ENCODE measurements around the gene EEF2K. TPM values are rescaled to one million over a fixed set of nuclear protein-coding genes. Genes with fewer than 3 reads are reported as not detected.

Gene EEF2K
- polyA plus RNA-seq, 1 experiment = 9.6 TPM

DNA sequence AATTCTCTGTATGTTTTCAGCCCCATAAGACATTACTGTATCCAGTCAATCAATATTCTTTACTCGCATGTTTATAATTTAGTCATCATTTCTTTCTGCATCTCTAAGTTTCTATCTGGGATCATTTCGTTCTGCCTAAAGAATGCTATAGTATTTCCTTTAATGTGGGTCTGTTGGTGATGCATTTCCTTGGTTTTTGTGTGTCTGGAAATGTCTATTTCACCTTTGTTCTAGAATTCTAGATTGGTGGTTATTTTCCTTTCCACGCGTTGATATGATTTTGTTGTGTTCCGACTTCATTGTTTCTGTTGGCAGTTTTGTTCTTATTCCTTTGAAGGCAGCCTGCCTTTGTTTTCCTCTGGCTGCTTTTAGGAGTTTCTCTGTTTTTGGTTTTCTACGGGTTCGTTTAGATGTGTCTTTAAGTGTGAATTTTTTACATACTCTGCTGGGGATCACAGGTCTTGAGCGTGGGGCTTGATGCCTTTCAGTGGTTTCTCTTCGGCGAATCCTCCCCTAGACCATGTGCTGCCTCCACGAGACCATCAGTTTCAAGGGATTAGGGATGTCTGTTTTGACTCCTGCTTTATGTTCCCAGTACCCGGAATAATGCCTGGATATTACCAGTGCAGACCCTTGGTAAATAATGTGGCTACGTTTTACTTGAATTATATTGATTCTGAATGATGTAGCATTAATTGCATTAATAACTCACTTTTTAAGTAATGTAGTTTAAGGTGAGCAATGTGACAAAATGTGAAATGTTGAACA is 114.7 kb downstream of the EEF2K start:
- no peaks in the 10 kb centered on the region; the same call in 1 of the 2 replicates for H3K9me3 ChIP-seq (ENCODE audit: control insufficient read depth, insufficient read depth, low read length)
- H3K4me3 ChIP-seq (ENCODE audit: low read depth, low read length) = no peak overlapping the region
- no peak overlapping the region for H3K27ac ChIP-seq (ENCODE audit: low read depth, low read length)
- no peaks in the 10 kb centered on the region for H3K27me3 ChIP-seq (ENCODE audit: control insufficient read depth, insufficient read depth, low read length)
- TF ChIP-seq, protein P1, sequence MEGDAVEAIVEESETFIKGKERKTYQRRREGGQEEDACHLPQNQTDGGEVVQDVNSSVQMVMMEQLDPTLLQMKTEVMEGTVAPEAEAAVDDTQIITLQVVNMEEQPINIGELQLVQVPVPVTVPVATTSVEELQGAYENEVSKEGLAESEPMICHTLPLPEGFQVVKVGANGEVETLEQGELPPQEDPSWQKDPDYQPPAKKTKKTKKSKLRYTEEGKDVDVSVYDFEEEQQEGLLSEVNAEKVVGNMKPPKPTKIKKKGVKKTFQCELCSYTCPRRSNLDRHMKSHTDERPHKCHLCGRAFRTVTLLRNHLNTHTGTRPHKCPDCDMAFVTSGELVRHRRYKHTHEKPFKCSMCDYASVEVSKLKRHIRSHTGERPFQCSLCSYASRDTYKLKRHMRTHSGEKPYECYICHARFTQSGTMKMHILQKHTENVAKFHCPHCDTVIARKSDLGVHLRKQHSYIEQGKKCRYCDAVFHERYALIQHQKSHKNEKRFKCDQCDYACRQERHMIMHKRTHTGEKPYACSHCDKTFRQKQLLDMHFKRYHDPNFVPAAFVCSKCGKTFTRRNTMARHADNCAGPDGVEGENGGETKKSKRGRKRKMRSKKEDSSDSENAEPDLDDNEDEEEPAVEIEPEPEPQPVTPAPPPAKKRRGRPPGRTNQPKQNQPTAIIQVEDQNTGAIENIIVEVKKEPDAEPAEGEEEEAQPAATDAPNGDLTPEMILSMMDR (IDR thresholded peaks at IDR 0.05; ENCODE audit: low read depth, low read length) = no peak
- POLR2A ChIA-PET = interaction anchor here (0.6 to 1.0 kb wide), 2 partner anchors 27 to 53 kb away, joined by 3 read pairs; no protein-coding TSS in a partner anchor
- CTCF ChIA-PET = interaction anchor here (0.6 to 3.1 kb wide), 10 partner anchors 9 to 747 kb away, joined by 3 to 16 read pairs (median 4); no protein-coding TSS in a partner anchor
- DNase-seq (ENCODE audit: low read depth, low spot score) = no peak

DNA sequence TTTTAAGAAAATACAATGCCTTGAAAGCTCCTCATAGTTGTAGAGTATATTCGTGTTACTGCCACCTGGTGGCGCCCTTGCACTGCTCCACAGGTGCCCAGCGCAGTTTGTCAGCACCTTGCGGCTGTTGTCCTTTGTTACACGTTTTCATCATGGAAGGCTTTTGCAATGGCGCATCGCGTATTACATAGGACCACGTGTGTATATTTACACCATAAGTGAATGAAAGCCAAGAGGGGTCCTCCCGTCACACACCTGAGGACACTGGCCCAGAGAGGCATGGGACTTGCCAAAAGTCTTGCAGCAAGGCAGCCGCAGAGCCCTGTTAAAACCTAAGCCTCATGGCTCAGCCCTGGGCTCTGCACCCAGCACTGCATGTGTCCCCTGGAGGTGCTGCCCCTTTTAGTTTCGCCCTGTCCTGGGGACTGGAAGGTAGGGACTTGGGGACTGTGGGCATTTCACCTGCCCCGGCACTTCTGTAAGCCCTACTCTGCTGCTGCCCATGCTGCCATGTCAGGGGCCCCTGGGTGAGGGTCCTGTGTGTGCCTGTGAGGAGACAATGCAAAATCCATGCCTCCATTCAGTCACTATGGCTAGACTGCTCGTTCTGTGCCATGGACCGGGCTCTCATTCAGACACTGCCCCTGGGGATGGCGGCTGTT is 115.4 kb downstream of the EEF2K start:
- Histone ChIP-seq H3K9me3 (ENCODE audit: control insufficient read depth, insufficient read depth, low read length) (no peaks in the 10 kb centered on the region; the same call in 1 of the 2 replicates), H3K27ac (ENCODE audit: low read depth, low read length) (no peak overlapping the region), H3K27me3 (ENCODE audit: control insufficient read depth, insufficient read depth, low read length) (no peaks in the 10 kb centered on the region), H3K4me3 (ENCODE audit: low read depth, low read length) (no peak overlapping the region)
- ChIA-PET POLR2A (interaction anchor here (0.6 to 1.0 kb wide), 2 partner anchors 26 to 52 kb away, joined by 3 read pairs; no protein-coding TSS in a partner anchor), CTCF (interaction anchor here (0.6 to 1.6 kb wide), 9 partner anchors 9 to 747 kb away, joined by 3 to 10 read pairs (median 4); no protein-coding TSS in a partner anchor)
- DNase-seq (ENCODE audit: low read depth, low spot score) = peak; percentile 47
- TF ChIP-seq, protein P1 (IDR thresholded peaks at IDR 0.05; ENCODE audit: low read depth, low read length) = peak; percentile 92

DNA sequence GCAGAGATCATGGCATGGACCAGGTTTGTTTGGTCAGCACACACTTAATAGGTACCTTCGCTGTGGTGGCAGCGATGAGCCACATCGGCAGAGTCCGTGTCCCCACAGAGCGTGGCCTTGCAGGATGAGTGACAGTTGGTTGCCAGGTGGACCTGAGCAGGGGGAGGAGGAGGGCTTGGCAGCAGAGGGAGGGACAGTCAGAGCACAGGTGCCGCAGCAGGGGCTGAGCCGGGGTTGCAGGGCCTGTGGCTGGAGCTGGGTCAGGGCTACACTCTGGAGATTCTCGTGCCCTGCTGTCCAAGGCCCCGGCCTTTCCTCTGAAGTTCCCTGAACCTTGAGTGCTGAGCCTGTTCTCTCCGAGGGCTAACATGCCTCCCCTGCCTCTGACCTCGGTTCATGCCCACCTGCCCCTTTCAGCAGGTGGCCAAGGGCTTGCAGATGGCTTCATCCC is 116.0 kb downstream of the EEF2K start:
- H3K27me3 ChIP-seq (ENCODE audit: control insufficient read depth, insufficient read depth, low read length) = no peaks in the 10 kb centered on the region
- H3K9me3 ChIP-seq (ENCODE audit: control insufficient read depth, insufficient read depth, low read length) = no peaks in the 10 kb centered on the region; the same call in 1 of the 2 replicates
- POLR2A ChIA-PET = no interaction called here
- TF ChIP-seq, protein P1 (IDR thresholded peaks at IDR 0.05; ENCODE audit: low read depth, low read length) = no peak
- no peak overlapping the region for H3K27ac ChIP-seq (ENCODE audit: low read depth, low read length)
- CTCF ChIA-PET = interaction anchor here (1.6 kb wide), 1 partner anchor 32 kb away, joined by 10 read pairs; no protein-coding TSS in a partner anchor
- no peak for DNase-seq (ENCODE audit: low read depth, low spot score)
- no peak overlapping the region for H3K4me3 ChIP-seq (ENCODE audit: low read depth, low read length)

DNA sequence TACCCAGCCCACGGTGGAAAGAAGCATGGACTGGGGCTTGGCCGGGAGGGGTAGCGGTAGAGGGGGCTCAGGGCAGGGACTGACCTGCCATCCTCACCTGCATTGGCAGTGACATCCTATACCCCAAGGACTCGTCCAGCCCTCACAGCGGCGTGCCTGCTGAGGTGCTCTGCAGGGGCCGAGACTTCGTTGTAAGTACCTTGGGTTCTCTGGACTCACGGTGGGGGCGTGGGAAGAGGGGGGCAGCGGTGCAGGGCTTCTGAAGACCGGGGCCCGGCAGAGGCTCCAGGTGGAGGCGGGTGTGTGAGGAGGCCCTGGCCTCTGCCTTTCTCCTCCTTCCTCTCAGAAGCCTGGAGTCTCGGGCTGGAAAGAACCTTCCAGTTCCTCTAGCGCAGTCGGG is 116.7 kb downstream of the EEF2K start:
- ChIA-PET POLR2A (no interaction called here), CTCF (no interaction called here)
- Histone ChIP-seq H3K27ac (ENCODE audit: low read depth, low read length) (no peak overlapping the region), H3K9me3 (ENCODE audit: control insufficient read depth, insufficient read depth, low read length) (no peaks in the 10 kb centered on the region; the same call in 1 of the 2 replicates), H3K4me3 (ENCODE audit: low read depth, low read length) (no peak overlapping the region), H3K27me3 (ENCODE audit: control insufficient read depth, insufficient read depth, low read length) (no peaks in the 10 kb centered on the region)
- TF ChIP-seq, protein P1 (IDR thresholded peaks at IDR 0.05; ENCODE audit: low read depth, low read length) = no peak
- no peak for DNase-seq (ENCODE audit: low read depth, low spot score)
